ENCODE data around the gene FBN1.

FBN1 gene

GRCh38 chr15:48556159-48556897 lies 89.2 kb downstream of the FBN1 start:
- no peak for DNase-seq
- peaks cover 4% of the 10 kb centered on the region for H3K27me3 Mint-ChIP-seq (ENCODE audit: low read depth, poor library complexity)
- H3K4me1 Mint-ChIP-seq: peaks cover 40% of the 10 kb centered on the region
- H3K27ac Mint-ChIP-seq: no peak overlapping the region
- H3K4me3 Mint-ChIP-seq: no peak overlapping the region
- TF ChIP-seq CTCF (IDR thresholded peaks at IDR 0.05): no peak
- no peaks in the 10 kb centered on the region for H3K36me3 Mint-ChIP-seq (ENCODE audit: low read depth)
- no peaks in the 10 kb centered on the region for H3K9me3 Mint-ChIP-seq

- Mint-ChIP-seq H3K9me3 (no peaks in the 10 kb centered on the region), H3K4me3 (no peak overlapping the region), H3K36me3 (ENCODE audit: low read depth) (no peaks in the 10 kb centered on the region), H3K4me1 (peaks cover 42% of the 10 kb centered on the region), H3K27ac (peak overlapping the region; percentile 70), H3K27me3 (ENCODE audit: low read depth, poor library complexity) (no peaks in the 10 kb centered on the region)
- no peak for DNase-seq
- TF ChIP-seq CTCF (IDR thresholded peaks at IDR 0.05): no peak
These were observed 90.1 kb downstream of the FBN1 start for GRCh38 chr15:48555241-48555881.

GRCh38 chr15:48554112-48554511 lies 91.4 kb downstream of the FBN1 start:
- no peak overlapping the region for H3K27ac Mint-ChIP-seq
- H3K4me1 Mint-ChIP-seq: peaks cover 37% of the 10 kb centered on the region
- no peaks in the 10 kb centered on the region for H3K9me3 Mint-ChIP-seq
- no peak overlapping the region for H3K4me3 Mint-ChIP-seq
- no peak for DNase-seq
- H3K27me3 Mint-ChIP-seq (ENCODE audit: low read depth, poor library complexity): no peaks in the 10 kb centered on the region
- H3K36me3 Mint-ChIP-seq (ENCODE audit: low read depth): no peaks in the 10 kb centered on the region
- no peak for TF ChIP-seq CTCF (IDR thresholded peaks at IDR 0.05)

- TF ChIP-seq CTCF (IDR thresholded peaks at IDR 0.05): no peak
- no peak for DNase-seq
- Mint-ChIP-seq H3K4me3 (no peak overlapping the region), H3K4me1 (peaks cover 32% of the 10 kb centered on the region), H3K9me3 (no peaks in the 10 kb centered on the region), H3K36me3 (ENCODE audit: low read depth) (no peaks in the 10 kb centered on the region), H3K27ac (no peak overlapping the region), H3K27me3 (ENCODE audit: low read depth, poor library complexity) (no peaks in the 10 kb centered on the region)
These were observed 92.0 kb downstream of the FBN1 start for GRCh38 chr15:48553559-48553958.

- no peaks in the 10 kb centered on the region for H3K9me3 Mint-ChIP-seq
- H3K4me1 Mint-ChIP-seq: peaks cover 17% of the 10 kb centered on the region
- no peak for DNase-seq
- H3K27me3 Mint-ChIP-seq (ENCODE audit: low read depth, poor library complexity): no peaks in the 10 kb centered on the region
- H3K27ac Mint-ChIP-seq: no peak overlapping the region
- TF ChIP-seq CTCF (IDR thresholded peaks at IDR 0.05): no peak
- H3K4me3 Mint-ChIP-seq: no peak overlapping the region
- no peaks in the 10 kb centered on the region for H3K36me3 Mint-ChIP-seq (ENCODE audit: low read depth)
These were observed 94.5 kb downstream of the FBN1 start for GRCh38 chr15:48550822-48551525.
